K562 (cell line): ENCODE data around the gene TMEM60. TPM values are rescaled to one million over a fixed set of nuclear protein-coding genes. Genes with fewer than 3 reads are reported as not detected.

ENCODE experiments used
- ARID3B ChIP-seq: fragments of 250-450 bp; sonication (Bioruptor Pico); IDR thresholded peaks from 2 replicates; pipeline ENCODE4 v1.4.0; 2020; ENCODE audit warnings: borderline replicate concordance
- CBFA2T2 ChIP-seq: fragments of 450-650 bp; conservative IDR thresholded peaks from 2 replicates; pipeline ENCODE4 v1.6.1; 2017; ENCODE audit warnings: mild to moderate bottlenecking
- HDGF ChIP-seq: fragments of 450-650 bp; IDR thresholded peaks from 2 replicates; pipeline ENCODE4 v1.6.1; 2016
- LCOR ChIP-seq: sonication (generic); formaldehyde crosslinking; IDR thresholded peaks from 2 replicates; pipeline ENCODE4 v1.8.0; 2022; ENCODE audit warnings: mild to moderate bottlenecking, missing genetic modification reagents
- MEIS2 ChIP-seq: fragments of 450-650 bp; IDR thresholded peaks from 2 replicates; pipeline ENCODE4 v1.6.1; 2014; ENCODE audit warnings: mild to moderate bottlenecking; ENCODE audit not compliant: partially characterized antibody
- MXI1 ChIP-seq: IDR thresholded peaks from 2 replicates; pipeline ENCODE4 v1.6.1; 2011; ENCODE audit warnings: low read depth, mild to moderate bottlenecking, improper control_type of control experiment, low read length
- NFXL1 ChIP-seq: fragments of 450-650 bp; formaldehyde crosslinking; IDR thresholded peaks from 2 replicates; pipeline ENCODE4 v1.4.0; 2021; ENCODE audit warnings: mild to moderate bottlenecking
- PCBP1 ChIP-seq: fragments of 200-400 bp; formaldehyde crosslinking; IDR thresholded peaks from 2 replicates; pipeline ENCODE4 v1.6.1; 2018; ENCODE audit warnings: mild to moderate bottlenecking, low read depth, low read length; ENCODE audit not compliant: poor library complexity, severe bottlenecking
- POLR3G ChIP-seq: IDR thresholded peaks from 2 replicates; pipeline ENCODE4 v1.6.1; 2011; ENCODE audit not compliant: insufficient read length, insufficient replicate concordance; ENCODE audit errors: extremely low read depth
- RBBP5 ChIP-seq: fragments of 200-600 bp; sonication (generic); IDR thresholded peaks from 2 replicates; pipeline ENCODE4 v1.6.1; 2012; ENCODE audit warnings: borderline replicate concordance, mild to moderate bottlenecking, low read length, control low read depth, inconsistent platforms; ENCODE audit not compliant: insufficient read depth, poor library complexity, severe bottlenecking
- SRSF1 ChIP-seq: fragments of 200-400 bp; formaldehyde crosslinking; IDR thresholded peaks from 2 replicates; pipeline ENCODE4 v1.6.1; 2017; ENCODE audit warnings: mild to moderate bottlenecking, low read depth, low read length, moderate library complexity
- THRAP3 ChIP-seq: fragments of 450-650 bp; IDR thresholded peaks from 2 replicates; pipeline ENCODE4 v1.6.1; 2016; ENCODE audit warnings: mild to moderate bottlenecking, inconsistent platforms, borderline replicate concordance
- ZNF175 ChIP-seq: fragments of 200-800 bp; sonication (Bioruptor generic); IDR thresholded peaks from 2 replicates; pipeline ENCODE4 v1.6.1; 2016; ENCODE audit warnings: low read depth, mild to moderate bottlenecking, missing genetic modification characterization, missing compliant biosample characterization
- ZNF408 ChIP-seq: fragments of 250-450 bp; sonication (Bioruptor Pico); IDR thresholded peaks from 2 replicates; pipeline ENCODE4 v1.4.0; 2020; ENCODE audit warnings: low read depth, mild to moderate bottlenecking, moderate library complexity
- polyA plus RNA-seq, 8 experiments: library from polyadenylated mRNA; depleted of rRNA in 4 of 8; stranded (reverse) in 5 of 8; unstranded in 3 of 8; fragments of >200 nt; fragmentation: Nextera tagmentation in 2 of 8; fragmentation: Illumina TruSeq in 1 of 8; extraction: Ambion mirVana in 2 of 8; extraction: Trizol in 1 of 8; gene quantifications; 2 replicates each; pipeline versions ENCODE4 v1.2.1 to v1.2.3, GENCODE V29; 2011 to 2014; ENCODE audit warnings: inconsistent platforms in 1 of 8, missing spikeins in 1 of 8
- total RNA-seq, 7 experiments: library from RNA; depleted of rRNA in 6 of 7; stranded (reverse); fragments of >200 nt in 6 of 7; fragmentation: Illumina TruSeq in 2 of 7; extraction: Trizol in 2 of 7; gene quantifications; 2 replicates each; pipeline versions ENCODE4 v1.2.1 to v1.2.3, GENCODE V29; 2011 to 2021; ENCODE audit warnings: low replicate concordance in 1 of 7

Gene TMEM60
- total and polyA plus RNA-seq, 9 of the 15 experiments (the other 6 are each of a cell fraction or from before 2014, with no cell fraction given): 12.5 to 140 (median 38.4) TPM

- no peak for TF ChIP-seq ZNF175
- no peak for TF ChIP-seq POLR3G
- no peak for TF ChIP-seq HDGF
- no peak for TF ChIP-seq MXI1
- TF ChIP-seq NFXL1 (CRISPR knock-in tag): no peak
- TF ChIP-seq MEIS2: peak; percentile 96
- peak; percentile 48 for TF ChIP-seq CBFA2T2
- no peak for TF ChIP-seq ZNF408 (CRISPR knock-in tag)
- no peak for TF ChIP-seq ARID3B (CRISPR knock-in tag)
- TF ChIP-seq PCBP1: no peak
- no peak for TF ChIP-seq THRAP3
- TF ChIP-seq SRSF1: no peak
- TF ChIP-seq RBBP5: no peak
- TF ChIP-seq LCOR (CRISPR knock-in tag): no peak
Measured at GRCh38 chr7:77831953-77832352, 33.7 kb upstream of the TMEM60 start (continued).
